ENCODE measurements around the gene DYNLRB1.

Gene DYNLRB1

GRCh38 chr20:34579979-34580940 lies 64.0 kb downstream of the DYNLRB1 start:
- DNase-seq = no peak

- no peak for DNase-seq
Measured at GRCh38 chr20:34581341-34582184, 65.3 kb downstream of the DYNLRB1 start.

- DNase-seq = no peak
Measured at GRCh38 chr20:34582221-34582620, 66.0 kb downstream of the DYNLRB1 start.

- no peak for DNase-seq
Measured at GRCh38 chr20:34582911-34583310, 66.7 kb downstream of the DYNLRB1 start.

GRCh38 chr20:34583544-34583943 lies 67.3 kb downstream of the DYNLRB1 start:
- DNase-seq = no peak

- DNase-seq = no peak
Measured at GRCh38 chr20:34585019-34585418, 68.8 kb downstream of the DYNLRB1 start.

GRCh38 chr20:34586488-34587163 lies 70.4 kb downstream of the DYNLRB1 start:
- no peak for DNase-seq
